Testis (tissue), 3 donors: ENCODE results near the gene FBXO46. TPM values are rescaled to one million over a fixed set of nuclear protein-coding genes. Genes with fewer than 3 reads are reported as not detected.

Experiments
- DNase-seq: peaks from one replicate; pipeline ENCODE4 v3.0.0-alpha.2; 2019
- H3K27ac ChIP-seq, 2 donors: fragments of 200-600 bp; sonication (generic); one replicate each; pipeline ENCODE4 v1.5.1; 2019
- H3K27me3 ChIP-seq: fragments of 200-600 bp; sonication (generic); one replicate; pipeline ENCODE4 v1.5.1; 2019
- H3K36me3 ChIP-seq: fragments of 200-600 bp; sonication (generic); one replicate; pipeline ENCODE4 v1.5.1; 2017; ENCODE audit warnings: low read depth; ENCODE audit errors: missing control alignments
- H3K4me1 ChIP-seq: fragments of 200-600 bp; sonication (generic); one replicate; pipeline ENCODE4 v1.5.1; 2019
- H3K4me3 ChIP-seq, 2 donors: fragments of 200-600 bp; sonication (generic); one replicate each; pipeline ENCODE4 v1.5.1; 2017 to 2019
- H3K9me3 ChIP-seq: fragments of 200-600 bp; sonication (generic); one replicate; pipeline ENCODE4 v1.5.1; 2017
- CTCF ChIP-seq, 3 experiments: fragments of 450-650 bp in 2 of 3; fragments of 200-600 bp in 1 of 3; sonication (generic) in 1 of 3; IDR thresholded peaks; one replicate each; pipeline ENCODE4 v1.5.1; 2016 to 2019; ENCODE audit warnings: antibody characterized with exemption in 3 of 3, mild to moderate bottlenecking in 2 of 3, moderate library complexity in 1 of 3
- POLR2A ChIP-seq: fragments of 450-650 bp; IDR thresholded peaks from one replicate; pipeline ENCODE4 v1.6.1; 2017; ENCODE audit warnings: antibody characterized with exemption, mild to moderate bottlenecking, moderate library complexity
- WGBS, 2 donors: methylation state at CpG; one replicate each; pipeline ENCODE4 v1.1.5; 2018; 5-methylcytosine and 5-hydroxymethylcytosine counted together
- intact Hi-C: fragments of 100-400 bp; cut with DNase I; formaldehyde crosslinking; loops from one replicate; pipeline ENCODE4 v1.15.1; 2023; ENCODE audit warnings: low total_unique reads
- polyA plus RNA-seq: library from polyadenylated mRNA; stranded (reverse); fragments of 350-450 nt; fragmentation: Illumina TruSeq; extraction: RNeasy Lipid Tissue Mini Kit (QIAGEN cat#74804); gene quantifications from one replicate; pipeline ENCODE4 v1.2.3, GENCODE V29; 2014; ENCODE audit warnings: low read depth, low replicate concordance; ENCODE audit not compliant: insufficient read depth
- total RNA-seq, 2 donors: library from RNA; depleted of rRNA; stranded (reverse); fragments of >200 nt; gene quantifications; one replicate each; pipeline ENCODE4 v1.2.3, GENCODE V29; 2016

FBXO46 gene
- total and polyA plus RNA-seq, 3 donors from 2014 or later, result 20.1 to 24.2 (median 22.4) TPM

GRCh38 chr19:45713141-45713540, 17.6 kb downstream of the FBXO46 start:
- Histone ChIP-seq H3K4me3 (no peak overlapping the region), H3K27me3 (no peaks in the 10 kb centered on the region), H3K27ac (no peak overlapping the region), H3K4me1 (peaks cover 4% of the 10 kb centered on the region), H3K9me3 (no peaks in the 10 kb centered on the region), H3K36me3 (no peaks in the 10 kb centered on the region)
- intact Hi-C loops, result no loop called here
- 78 to 95% methylated on average over 11 to 15 of the region's 15 CpGs for WGBS, 2 donors
- DNase-seq, result no peak
- TF ChIP-seq POLR2A (no peak), CTCF (IDR thresholded peaks at IDR 0.05) (no peak)

DNA sequence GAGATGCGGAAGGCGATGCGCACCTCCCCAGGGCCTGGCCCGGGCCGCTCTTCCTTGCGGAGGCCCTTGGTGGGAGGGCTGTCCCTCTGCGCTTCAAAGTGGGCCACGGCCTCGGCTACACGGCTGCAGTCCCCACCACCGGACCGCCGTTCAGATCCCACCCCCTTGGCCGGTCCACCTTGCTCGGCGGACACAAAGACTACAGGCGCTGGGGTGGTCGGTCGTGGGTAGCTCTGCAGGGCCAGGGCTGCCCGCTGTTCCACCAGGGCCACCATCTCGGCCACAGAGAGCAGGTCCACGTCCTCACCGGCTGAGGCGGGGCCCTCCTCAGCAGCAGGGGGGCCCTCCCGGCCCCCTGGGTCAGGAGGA, 18.0 kb downstream of the FBXO46 start:
- Histone ChIP-seq H3K27ac (no peak overlapping the region), H3K36me3 (no peaks in the 10 kb centered on the region), H3K9me3 (no peaks in the 10 kb centered on the region), H3K27me3 (no peaks in the 10 kb centered on the region), H3K4me3 (peak overlapping the region in 1 of 2 donors; percentile 18), H3K4me1 (peaks cover 4% of the 10 kb centered on the region)
- TF ChIP-seq POLR2A, result no peak
- intact Hi-C loops, result no loop called here
- WGBS, 2 donors, result 70 to 81% methylated on average over 2 to 24 of the region's 25 CpGs
- DNase-seq, result no peak

- Histone ChIP-seq H3K36me3 (no peaks in the 10 kb centered on the region), H3K4me3 (peak overlapping the region in 1 of 2 donors; percentile 18), H3K4me1 (peaks cover 4% of the 10 kb centered on the region), H3K27ac (no peak overlapping the region), H3K9me3 (no peaks in the 10 kb centered on the region), H3K27me3 (no peaks in the 10 kb centered on the region)
- intact Hi-C loops, result no loop called here
- 74 to 80% methylated on average over 29 to 75 of the region's 76 CpGs for WGBS, 2 donors
- no peak for DNase-seq
- TF ChIP-seq CTCF (IDR thresholded peaks at IDR 0.05) (no peak), POLR2A (no peak)
Measured at GRCh38 chr19:45711851-45712698, 18.6 kb downstream of the FBXO46 start.

- Histone ChIP-seq H3K36me3 (no peaks in the 10 kb centered on the region), H3K27ac (no peak overlapping the region), H3K9me3 (no peaks in the 10 kb centered on the region), H3K27me3 (no peaks in the 10 kb centered on the region), H3K4me3 (no peak overlapping the region), H3K4me1 (no peaks in the 10 kb centered on the region)
- 56 to 65% methylated on average over 10 of the region's 10 CpGs for WGBS, 2 donors
- TF ChIP-seq POLR2A (no peak), CTCF (IDR thresholded peaks at IDR 0.05) (no peak)
- intact Hi-C loops, result no loop called here
- DNase-seq, result no peak
Measured at GRCh38 chr19:45710356-45711130, 20.2 kb downstream of the FBXO46 start.

GRCh38 chr19:45705710-45706415, 24.8 kb downstream of the FBXO46 start:
- intact Hi-C loops, result no loop called here
- H3K4me1 ChIP-seq, result no peaks in the 10 kb centered on the region
- WGBS, 2 donors, result 92 to 93% methylated on average over 12 of the region's 12 CpGs

More at GRCh38 chr19:45705710-45706415, 24.8 kb downstream of the FBXO46 start:
- DNase-seq, result no peak
- H3K4me3 ChIP-seq, result no peak overlapping the region
- no peak overlapping the region for H3K27ac ChIP-seq
- H3K9me3 ChIP-seq, result no peaks in the 10 kb centered on the region
- H3K27me3 ChIP-seq, result no peaks in the 10 kb centered on the region
- TF ChIP-seq CTCF (IDR thresholded peaks at IDR 0.05), result no peak
- H3K36me3 ChIP-seq, result no peaks in the 10 kb centered on the region
